Heart right ventricle (tissue), 16 donors: Measurements from ENCODE around the gene PHF1. TPM values are rescaled to one million over a fixed set of nuclear protein-coding genes. Genes with fewer than 3 reads are reported as not detected.
"Not testable (repeated sequence)": the region's sequence is repeated elsewhere in the genome, so short reads cannot be mapped to it uniquely, and the experiment has no call there.

Source experiments
- ATAC-seq, 8 donors: fragments of 200-7000 bp; cut with Tn5 transposase; one replicate each; pipeline ENCODE4 v1.9.1; 2020; ENCODE audit warnings: mild to moderate bottlenecking in 8 of 8, moderate library complexity in 8 of 8, moderate number of reproducible peaks in 1 of 8
- DNase-seq, 2 donors: peaks; one replicate each; pipeline ENCODE4 v3.0.0-alpha.2; 2020
- H3K27ac ChIP-seq, 10 donors: fragments of 200-600 bp; sonication (generic) in 2 of 10; one replicate each; pipeline versions ENCODE4 v1.5.0 to v1.8.0; 2020 to 2022; ENCODE audit warnings: mild to moderate bottlenecking in 3 of 10
- H3K27me3 ChIP-seq, 7 donors: fragments of 200-600 bp; one replicate each; pipeline ENCODE4 v1.8.0; 2021 to 2022; ENCODE audit warnings: mild to moderate bottlenecking in 2 of 7
- H3K36me3 ChIP-seq, 9 donors: fragments of 200-600 bp; sonication (generic) in 1 of 9; one replicate each; pipeline versions ENCODE4 v1.5.0 to v1.8.0; 2020 to 2022; ENCODE audit warnings: mild to moderate bottlenecking in 2 of 9
- H3K4me1 ChIP-seq, 9 donors: fragments of 200-600 bp; sonication (generic) in 1 of 9; one replicate each; pipeline versions ENCODE4 v1.5.0 to v1.8.0; 2020 to 2022; ENCODE audit warnings: mild to moderate bottlenecking in 4 of 9
- H3K4me3 ChIP-seq, 10 donors: fragments of 200-600 bp; sonication (generic) in 2 of 10; one replicate each; pipeline versions ENCODE4 v1.5.0 to v1.8.0; 2020 to 2022; ENCODE audit warnings: mild to moderate bottlenecking in 7 of 10, moderate library complexity in 2 of 10
- H3K9me3 ChIP-seq, 11 donors: fragments of 200-600 bp in 10 of 11; sonication (generic) in 2 of 11; one replicate each; pipeline versions ENCODE4 v1.5.0 to v1.8.0; 2013 to 2022; ENCODE audit warnings: mild to moderate bottlenecking in 2 of 11, control low read depth in 1 of 11, moderate library complexity in 1 of 11
- WGBS, 2 donors: extraction: QIAGEN DNeasy Blood & Tissue Kit; methylation state at CpG; one replicate each; pipeline ENCODE4 v1.1.7; 2013; ENCODE audit warnings: inconsistent platforms in 1 of 2; 5-methylcytosine and 5-hydroxymethylcytosine counted together
- intact Hi-C, 10 donors: fragments of 100-400 bp; cut with DNase I; formaldehyde crosslinking; loops; one replicate each; pipeline versions ENCODE4 v1.11.1 to v1.14.2; 2022
- long read RNA-seq, 3 donors: library from polyadenylated mRNA; unstranded; transcript quantifications; one replicate each; pipeline ENCODE4 v2.0.0, GENCODE V29; 2020 to 2021
- polyA plus RNA-seq, 2 donors: library from polyadenylated mRNA; stranded (reverse); fragments of 200-250 nt; gene quantifications; one replicate each; pipeline ENCODE4 v1.2.3, GENCODE V29; 2013
- total RNA-seq, 10 donors: library from RNA; stranded (reverse); fragmentation: NEBNext Ultra II Directional in 3 of 10; extraction: Animal tissue kit (Norgen Biotek cat#: 25700) in 3 of 10; gene quantifications; one replicate each; pipeline versions ENCODE4 v1.2.1 to v1.2.4, GENCODE V29; 2021 to 2023
- TF ChIP-seq, protein P1 (sequence below), 9 donors: fragments of 200-600 bp; sonication (generic) in 2 of 9; IDR thresholded peaks; one replicate each; pipeline versions ENCODE4 v1.5.0 to v1.8.0; 2021 to 2022; ENCODE audit warnings: antibody characterized with exemption in 9 of 9, mild to moderate bottlenecking in 5 of 9, moderate library complexity in 1 of 9
- donor health status: Arrhythmogenic right ventricular cardiomyopathy.
- donor health status: ischemic (EF 13 %, LVEDD 7.1; RV severe dilation, severe dysfunction).
- donor health status: healthy with polysubstance abuse.
- donor health status: DM: no; HTN: yes; CAD: no.
- donor health status: DM: no; HTN: no; CAD: no.
- donor health status: ischemic (EF 25% LVEDD 6.9; RV normal size, moderate dysfunction).
- donor health status: ischemic (EF 25% LVEDD 5.7; RV mildly dilated, moderate dysfunction).
- donor health status: healthy.
- donor health status: DM: yes; HTN: yes; CAD: no.
- donor health status: Ischemic cardiomyopathy.
- donor health status: ischemic (EF 35%, LVEDD 5.7; RV mildly dilated, moderate dysfunction).
- donor health status: nonischemic (EF 11% LVEDD 7.7; RV severe dilation, severe dysfunction).
- donor health status: DM: yes; HTN: yes; CAD: no.
- donor health status: PGD.
- donor health status: ischemic (EF 29% LVEDD 5.4; RV normal size, mild dysfunction).
- donor health status: nonischemic (EF 23%, LVEDD 6.1; RV moderate dilation, normal function).

The PHF1 gene
- total RNA-seq (10 to 100 TPM; 36.2 to 61.2 (median 48.9) TPM), polyA plus RNA-seq (100 to 1,000 TPM in 1 of 2 donors, 10 to 100 TPM in 1; 59.5 to 125 TPM)
- long read RNA-seq, donor 1, transcript PHF1-202 (15 exons, 2,330 nt), result major isoform, 10 of 46 reads
- long read RNA-seq, donor 1, transcript PHF1-211 (15 exons, 1,752 nt), result minor isoform, 5 of 46 reads
- long read RNA-seq, donor 1, partial matches to known transcripts, result 15 of 46 reads
- long read RNA-seq, donor 1, other reads (novel, unspliced or antisense), result 15 of 46 reads
- long read RNA-seq, donor 2, transcript PHF1-211 (15 exons, 1,752 nt), result minor isoform, 5 of 39 reads
- long read RNA-seq, donor 2, transcript PHF1-202 (15 exons, 2,330 nt), result major isoform, 7 of 39 reads
- long read RNA-seq, donor 2, partial matches to known transcripts, result 16 of 39 reads
- long read RNA-seq, donor 2, other reads (novel, unspliced or antisense), result 9 of 39 reads
- long read RNA-seq, donor 3, transcript PHF1-202 (15 exons, 2,330 nt), result major isoform, 17 of 53 reads
- long read RNA-seq, donor 3, transcript PHF1-211 (15 exons, 1,752 nt), result minor isoform, 6 of 53 reads
- long read RNA-seq, donor 3, partial matches to known transcripts, result 17 of 53 reads
- long read RNA-seq, donor 3, other reads (novel, unspliced or antisense), result 11 of 53 reads

DNA sequence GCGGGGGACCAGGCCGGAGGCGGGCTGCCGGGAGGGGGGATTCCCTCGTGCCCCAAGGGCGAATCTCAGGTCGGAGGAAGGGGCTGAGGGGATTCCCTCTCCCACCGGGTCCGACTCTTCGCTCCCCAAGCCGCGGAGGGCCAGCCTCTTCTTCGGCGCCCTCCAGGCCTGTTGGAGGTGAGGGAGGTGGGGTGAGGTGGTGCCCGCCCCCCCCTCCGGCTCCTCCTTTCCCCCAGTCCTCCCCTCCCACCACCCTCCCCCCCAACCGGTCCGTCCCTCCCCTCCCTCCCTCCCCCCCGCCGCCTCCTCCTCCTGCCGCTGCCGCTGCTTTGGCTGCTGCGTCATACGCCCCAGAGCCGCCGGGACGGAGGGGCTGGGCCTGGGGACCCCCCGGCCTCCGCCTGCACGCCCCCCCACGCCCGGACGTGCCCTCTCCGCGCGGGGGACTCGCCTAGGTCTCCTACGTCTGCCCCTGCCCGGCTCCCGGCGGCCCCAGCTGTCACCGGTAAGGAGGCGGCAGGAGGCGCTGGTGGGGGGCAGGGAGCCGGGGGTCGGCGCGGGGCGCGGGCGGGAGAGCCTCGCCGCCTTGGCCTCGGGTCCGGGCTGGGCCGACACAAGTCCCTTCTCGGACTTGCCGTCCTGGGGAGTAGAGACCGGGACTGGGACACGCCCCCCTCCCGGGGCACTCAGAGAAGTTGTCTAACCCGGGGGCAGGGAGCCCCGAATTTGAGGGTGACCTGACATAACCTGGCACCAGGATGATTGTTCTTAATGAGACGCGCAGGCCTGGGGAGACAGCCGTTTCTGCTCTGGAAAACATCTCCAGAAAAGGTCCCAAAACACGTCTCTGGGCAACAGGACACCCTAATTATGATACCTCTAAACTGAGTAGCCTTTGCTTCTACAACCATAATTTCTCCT, at the start of gene PHF1:
TSS of gene PHF1 (plus strand) at position 304 of the 921 bp plus-strand sequence. CDS start 1,250 bp downstream, outside the sequence.
- peak within 1 kb of the TSS; percentile 93 to 100 (median 99) for H3K27ac ChIP-seq
- intact Hi-C loops, result loop anchor here in 5 of 10 donors (1.0 to 10.0 kb wide), 5 partner anchors 7 to 1746 kb away; partner anchors contain the start of genes KIFC1 (in 3 of the 5), TAPBP (in 2 of the 5), ZBTB22 (in 2 of the 5) and C6orf47 (in 1 of the 5)
- ATAC-seq, result peak; percentile 53 to 86 (median 78)
- H3K9me3 ChIP-seq, result no peaks in the 10 kb centered on the region
- no peaks in the 10 kb centered on the region for H3K27me3 ChIP-seq
- TF ChIP-seq, protein P1, sequence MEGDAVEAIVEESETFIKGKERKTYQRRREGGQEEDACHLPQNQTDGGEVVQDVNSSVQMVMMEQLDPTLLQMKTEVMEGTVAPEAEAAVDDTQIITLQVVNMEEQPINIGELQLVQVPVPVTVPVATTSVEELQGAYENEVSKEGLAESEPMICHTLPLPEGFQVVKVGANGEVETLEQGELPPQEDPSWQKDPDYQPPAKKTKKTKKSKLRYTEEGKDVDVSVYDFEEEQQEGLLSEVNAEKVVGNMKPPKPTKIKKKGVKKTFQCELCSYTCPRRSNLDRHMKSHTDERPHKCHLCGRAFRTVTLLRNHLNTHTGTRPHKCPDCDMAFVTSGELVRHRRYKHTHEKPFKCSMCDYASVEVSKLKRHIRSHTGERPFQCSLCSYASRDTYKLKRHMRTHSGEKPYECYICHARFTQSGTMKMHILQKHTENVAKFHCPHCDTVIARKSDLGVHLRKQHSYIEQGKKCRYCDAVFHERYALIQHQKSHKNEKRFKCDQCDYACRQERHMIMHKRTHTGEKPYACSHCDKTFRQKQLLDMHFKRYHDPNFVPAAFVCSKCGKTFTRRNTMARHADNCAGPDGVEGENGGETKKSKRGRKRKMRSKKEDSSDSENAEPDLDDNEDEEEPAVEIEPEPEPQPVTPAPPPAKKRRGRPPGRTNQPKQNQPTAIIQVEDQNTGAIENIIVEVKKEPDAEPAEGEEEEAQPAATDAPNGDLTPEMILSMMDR (IDR thresholded peaks at IDR 0.05), result peak in 4 of 9 donors; percentile 13 to 47 (median 36)
- peaks cover 0 to 40% (median 21%) of the 10 kb centered on the region in 9 donors for H3K36me3 ChIP-seq
- DNase-seq, result peak; percentile 75 to 83
- WGBS, 2 donors, result 0% methylated on average over 45 to 63 of the region's 67 CpGs
- peaks cover 6 to 35% (median 27%) of the 10 kb centered on the region in 9 donors for H3K4me1 ChIP-seq
- peak within 1 kb of the TSS; percentile 74 to 100 (median 99) for H3K4me3 ChIP-seq

DNA sequence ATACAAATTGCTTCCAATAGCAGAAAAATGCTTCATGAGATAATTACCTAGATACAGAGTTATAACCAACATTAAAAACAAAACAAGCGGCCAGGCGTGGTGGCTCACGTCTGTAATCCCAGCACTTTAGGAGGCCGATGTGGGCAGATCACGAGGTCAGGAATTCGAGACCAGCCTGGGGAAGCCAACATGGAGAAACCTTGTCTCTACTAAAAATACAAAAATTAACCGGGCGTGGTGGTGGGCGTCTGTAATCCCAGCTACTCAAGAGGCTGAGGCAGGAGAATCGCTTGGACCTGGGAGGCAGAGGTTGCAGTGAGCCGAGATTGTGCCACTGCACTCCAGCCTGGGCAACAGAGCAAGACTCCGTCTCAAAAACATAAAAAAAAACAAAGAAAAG, 47.3 kb upstream of the PHF1 start:
- 88 to 89% methylated on average over 12 of the region's 12 CpGs for WGBS, 2 donors
- H3K4me1 ChIP-seq, DNase-seq, ATAC-seq, H3K36me3 ChIP-seq, H3K27ac ChIP-seq, intact Hi-C loops, H3K9me3 ChIP-seq, H3K4me3 ChIP-seq, H3K27me3 ChIP-seq: not testable (repeated sequence)

DNA sequence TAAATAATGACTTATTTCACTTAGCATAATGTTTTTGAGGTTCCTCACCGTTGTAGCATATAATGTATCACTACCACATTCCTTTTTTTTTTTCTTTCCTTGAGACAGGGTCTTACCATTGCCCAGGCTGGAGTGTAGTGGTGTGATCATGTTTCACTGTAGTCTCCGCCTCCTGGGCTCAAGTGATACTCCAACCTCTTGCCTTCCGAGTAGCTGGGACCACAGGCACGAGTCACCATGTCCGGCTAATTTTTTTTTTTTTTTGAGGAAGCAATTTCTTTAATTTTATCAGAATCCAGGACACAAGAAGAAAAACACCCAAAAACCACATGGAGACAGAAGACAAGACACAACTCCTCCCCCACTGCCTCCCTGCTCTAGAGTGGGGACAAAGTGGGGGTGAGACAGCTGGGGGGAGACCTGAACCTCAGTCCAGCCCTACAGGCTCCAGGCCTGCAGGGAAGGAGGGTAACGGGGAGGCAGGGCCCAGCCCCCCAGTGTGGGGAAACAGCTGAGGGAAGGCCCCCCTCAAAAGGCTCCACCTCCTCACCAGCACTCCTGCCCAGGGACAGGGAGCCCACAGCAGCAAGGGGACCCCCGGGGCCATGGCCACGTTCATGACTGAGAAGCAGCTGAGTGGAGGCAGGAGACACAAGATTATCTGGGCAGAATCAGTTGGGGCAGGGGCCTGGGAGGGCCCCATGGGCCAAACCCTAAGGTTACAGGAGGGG, 46.2 kb upstream of the PHF1 start:
- H3K36me3 ChIP-seq, DNase-seq, H3K4me3 ChIP-seq, H3K27ac ChIP-seq, H3K4me1 ChIP-seq, H3K9me3 ChIP-seq, H3K27me3 ChIP-seq, intact Hi-C loops: not testable (repeated sequence)
- peak in 4 of 8 donors; percentile 17 to 38 (median 24) for ATAC-seq
- WGBS, 2 donors, result 32 to 36% methylated on average over 7 of the region's 8 CpGs

DNA sequence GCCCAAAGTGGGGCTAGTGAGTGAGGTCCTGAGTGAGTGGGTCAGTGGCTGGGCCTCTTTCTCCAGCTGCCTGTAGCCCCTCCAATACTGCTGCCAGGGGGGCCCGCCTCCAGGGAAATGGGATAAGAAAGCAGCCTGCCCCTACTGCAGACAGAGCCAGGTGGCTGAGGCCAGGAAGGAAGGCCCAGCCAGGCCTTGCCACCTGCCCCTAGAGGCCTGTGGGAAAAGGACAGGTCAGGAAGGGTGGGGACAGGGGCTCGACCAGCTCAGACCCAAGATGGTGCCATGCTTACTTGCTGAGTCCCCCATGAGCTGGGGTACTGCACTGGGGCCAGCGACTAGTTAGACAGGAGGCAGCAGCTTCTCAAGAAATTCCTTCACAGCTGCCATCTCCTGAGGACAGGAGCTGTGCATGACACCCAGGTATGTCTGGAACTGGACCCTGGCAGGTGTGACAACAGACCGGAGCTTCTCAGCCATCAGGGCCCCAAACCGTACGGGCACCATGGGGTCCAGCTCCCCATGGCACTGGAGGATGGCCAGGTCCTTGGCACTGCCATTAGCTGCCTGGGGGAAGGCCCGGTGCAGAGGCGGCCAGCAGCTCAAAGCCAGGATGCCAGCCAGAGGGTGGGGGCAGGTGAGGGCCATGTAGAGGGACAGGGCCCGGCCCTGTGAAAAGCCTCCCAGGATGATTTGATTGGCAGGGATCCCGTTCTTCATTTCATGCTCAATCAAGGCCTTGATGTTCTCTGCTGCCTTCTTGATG, 45.4 kb upstream of the PHF1 start:
- H3K27me3 ChIP-seq, intact Hi-C loops, DNase-seq, H3K9me3 ChIP-seq, H3K4me1 ChIP-seq, H3K4me3 ChIP-seq, H3K36me3 ChIP-seq, H3K27ac ChIP-seq: not testable (repeated sequence)
- 73 to 88% methylated on average over 10 of the region's 10 CpGs for WGBS, 2 donors
- ATAC-seq, result peak in 2 of 8 donors; percentile 10 to 30
